ENCODE measurements around the gene NEK1. TPM values are rescaled to one million over a fixed set of nuclear protein-coding genes. Genes with fewer than 3 reads are reported as not detected.
"Not testable (repeated sequence)": the region's sequence is repeated elsewhere in the genome, so short reads cannot be mapped to it uniquely, and the experiment has no call there.

The NEK1 gene
- polyA plus RNA-seq, 1 donor: 26.2 TPM

GRCh38 chr4:169499907-169500306 lies 112.5 kb downstream of the NEK1 start:
- not testable (repeated sequence) for DNase-seq

DNA sequence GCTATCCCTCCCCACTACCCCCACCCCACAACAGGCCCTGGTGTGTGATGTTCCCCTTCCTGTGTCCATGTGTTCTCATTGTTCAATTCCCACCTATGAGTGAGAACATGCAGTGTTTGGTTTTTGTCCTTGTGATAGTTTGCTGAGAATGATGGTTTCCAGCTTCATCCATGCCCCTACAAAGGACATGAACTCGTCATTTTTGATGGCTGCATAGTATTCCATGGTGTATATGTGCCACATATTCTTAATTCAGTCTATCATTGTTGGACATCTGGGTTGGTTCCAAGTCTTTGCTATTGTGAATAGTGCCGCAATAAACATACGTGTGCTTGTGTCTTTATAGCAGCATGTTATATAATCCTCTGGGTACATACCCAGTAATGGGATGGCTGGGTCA lies 118.1 kb downstream of the NEK1 start:
- DNase-seq: not testable (repeated sequence)

GRCh38 chr4:169493164-169493524 lies 119.2 kb downstream of the NEK1 start:
- no peak for DNase-seq

- DNase-seq: no peak
Measured at GRCh38 chr4:169492436-169493163, 119.8 kb downstream of the NEK1 start.

GRCh38 chr4:169491211-169491610 lies 121.2 kb downstream of the NEK1 start:
- DNase-seq: no peak

DNA sequence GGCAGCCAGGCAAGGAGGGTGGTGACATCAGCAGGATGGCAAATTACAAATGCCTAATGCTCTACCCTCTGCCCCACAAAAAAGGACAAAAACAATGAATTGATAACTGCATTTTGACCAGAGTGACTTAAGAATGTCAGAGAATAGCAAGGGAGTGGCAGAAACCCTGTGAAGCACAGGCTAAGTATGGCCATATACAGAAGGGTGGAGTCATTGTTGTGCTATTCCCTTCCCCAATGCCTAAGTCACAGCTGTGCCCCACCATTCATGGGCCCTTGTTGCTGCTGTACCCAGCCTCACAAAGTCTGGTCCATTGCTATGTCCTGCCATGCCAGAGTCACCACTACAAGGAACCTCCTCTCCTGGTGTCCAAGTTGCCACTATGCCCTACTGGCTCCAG lies 123.1 kb downstream of the NEK1 start:
- DNase-seq: no peak

DNA sequence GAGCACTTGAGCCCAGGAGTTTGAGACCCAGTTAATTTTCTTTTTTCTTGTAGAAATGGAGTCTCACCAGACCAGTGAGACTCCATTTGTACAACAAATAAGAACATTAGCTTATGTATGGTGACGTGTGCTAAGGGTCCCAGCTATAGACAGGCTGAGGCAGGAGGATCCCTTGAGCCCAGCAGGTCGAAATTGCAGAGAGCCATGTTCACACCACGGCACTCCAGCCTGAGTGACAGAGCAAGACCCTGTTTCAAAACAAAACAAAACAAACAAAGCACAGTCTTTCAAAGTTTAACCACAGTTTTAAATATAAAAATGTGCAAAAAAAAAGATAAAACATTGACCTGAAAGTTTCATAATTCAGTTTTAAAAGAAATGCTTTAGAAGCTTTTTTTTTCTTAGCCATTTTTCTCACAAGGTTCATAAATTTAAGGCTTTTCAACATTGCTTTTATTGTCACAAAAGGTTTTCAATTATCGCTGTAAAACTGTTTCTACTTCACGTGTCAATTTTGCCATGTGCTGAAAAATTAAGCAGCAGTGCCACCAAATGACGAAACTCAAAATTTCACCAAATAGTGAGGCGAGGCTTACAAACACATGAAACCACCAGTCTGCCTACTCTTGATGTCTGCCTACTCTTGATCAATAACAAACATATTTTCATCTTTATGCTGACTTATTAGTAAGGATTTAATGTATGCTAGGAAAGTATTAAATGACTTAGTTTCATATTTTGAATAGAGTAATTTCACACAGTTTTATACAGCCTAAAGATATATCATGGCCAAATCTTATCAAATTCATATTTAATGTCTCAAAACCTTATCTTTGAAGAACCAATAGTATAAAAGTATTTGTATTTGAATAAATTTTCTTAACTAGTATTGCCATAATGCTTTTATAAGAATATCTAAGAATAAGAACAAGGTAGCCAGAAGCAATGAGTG lies 126.3 kb downstream of the NEK1 start:
- peak; percentile 69 for DNase-seq

DNA sequence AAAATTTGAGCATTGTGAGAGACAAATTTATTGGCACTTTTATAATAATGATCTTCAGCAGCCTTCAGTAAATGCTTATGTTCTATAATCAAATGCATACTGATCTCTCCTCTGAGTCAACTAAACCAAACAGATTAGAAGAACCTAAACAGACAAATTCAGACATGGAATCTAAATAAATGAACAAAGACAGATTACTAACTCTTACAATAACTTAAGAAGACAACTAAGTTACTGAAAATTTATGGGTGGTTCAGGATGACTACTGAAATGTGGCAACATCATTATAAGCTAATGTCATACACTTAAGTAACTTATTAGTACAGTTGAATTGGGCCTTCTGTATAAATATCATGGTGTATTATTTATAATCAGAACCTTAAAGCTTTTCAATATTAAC lies 127.3 kb downstream of the NEK1 start:
- DNase-seq: no peak

DNA sequence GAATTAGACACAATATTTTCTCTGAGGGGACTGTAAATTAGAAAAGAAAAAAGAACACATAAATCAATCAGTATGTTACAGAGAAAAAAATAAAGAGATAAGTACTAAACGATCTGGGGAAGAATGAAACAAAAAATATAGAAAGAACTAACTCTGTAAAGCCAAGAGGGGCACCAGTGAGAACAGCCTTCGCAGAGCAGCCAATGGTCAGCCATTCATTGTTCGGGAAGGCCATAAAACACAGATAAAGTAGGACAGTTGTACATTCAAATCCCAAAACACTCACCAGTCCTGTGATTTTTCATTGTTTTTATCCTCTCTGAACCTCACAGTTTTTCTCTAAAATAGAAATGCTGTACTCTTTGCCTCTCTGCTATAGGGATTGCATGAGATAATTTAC lies 127.9 kb downstream of the NEK1 start:
- peak; percentile 18 for DNase-seq

DNA sequence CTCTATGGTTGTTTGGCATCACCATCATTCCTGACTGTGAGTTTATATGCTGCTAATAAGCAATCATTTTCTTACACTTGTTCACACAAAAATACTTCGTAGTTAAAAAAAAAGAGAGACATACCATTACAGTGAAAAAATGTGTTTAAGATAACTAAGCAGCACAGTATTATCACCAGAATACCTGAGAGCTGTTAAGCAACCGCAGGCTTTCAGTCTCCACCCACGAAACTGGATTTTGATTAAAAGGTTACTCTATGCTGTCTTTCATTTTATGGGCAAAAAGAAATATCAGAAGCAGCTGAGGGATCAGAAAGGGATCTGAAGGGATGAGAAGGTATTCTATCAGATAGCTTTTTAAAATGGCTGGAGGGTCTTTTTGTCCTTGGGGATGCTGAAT lies 148.3 kb downstream of the NEK1 start:
- DNase-seq: no peak

DNA sequence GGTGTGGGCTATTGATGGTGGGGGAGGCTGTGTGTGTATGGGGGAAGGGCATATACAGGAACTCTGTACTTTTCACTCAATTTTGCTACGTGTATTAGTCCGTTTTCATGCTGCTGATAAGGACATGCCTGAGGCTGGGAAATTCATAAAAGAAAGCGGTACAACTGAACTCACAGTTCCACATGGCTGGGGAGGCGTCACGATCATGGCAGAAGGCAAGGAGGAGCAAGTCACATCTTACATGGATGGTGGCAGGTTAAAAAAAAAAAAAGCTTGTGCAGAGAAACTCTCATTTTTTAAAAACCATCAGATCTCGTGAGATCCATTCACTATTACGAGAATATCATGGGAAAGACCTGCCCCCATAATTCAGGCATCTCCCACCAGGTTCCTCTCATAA lies 152.3 kb downstream of the NEK1 start:
- no peak for DNase-seq

DNA sequence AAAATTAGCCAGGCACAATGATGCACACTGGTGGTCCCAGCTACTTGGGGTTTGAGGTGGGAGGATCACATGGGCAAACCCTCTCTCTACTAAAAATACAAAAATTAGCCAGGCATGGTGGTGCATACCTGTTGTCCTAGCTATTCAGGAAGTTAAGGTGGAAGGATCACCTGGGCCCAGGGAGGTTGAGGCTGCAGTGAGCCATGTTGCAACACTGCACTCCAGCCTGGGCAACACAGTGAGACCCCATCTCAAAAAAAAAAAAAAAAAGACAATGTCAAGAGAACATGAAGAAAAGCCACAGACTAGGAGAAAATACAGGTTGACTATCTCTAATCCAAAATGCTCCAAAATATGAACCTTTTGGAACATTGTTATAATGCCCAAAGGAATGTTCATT lies 153.8 kb downstream of the NEK1 start:
- no peak for DNase-seq

- not testable (repeated sequence) for DNase-seq
Measured at GRCh38 chr4:169452644-169453043, 159.7 kb downstream of the NEK1 start.

GRCh38 chr4:169448935-169449334 lies 163.4 kb downstream of the NEK1 start:
- not testable (repeated sequence) for DNase-seq

DNA sequence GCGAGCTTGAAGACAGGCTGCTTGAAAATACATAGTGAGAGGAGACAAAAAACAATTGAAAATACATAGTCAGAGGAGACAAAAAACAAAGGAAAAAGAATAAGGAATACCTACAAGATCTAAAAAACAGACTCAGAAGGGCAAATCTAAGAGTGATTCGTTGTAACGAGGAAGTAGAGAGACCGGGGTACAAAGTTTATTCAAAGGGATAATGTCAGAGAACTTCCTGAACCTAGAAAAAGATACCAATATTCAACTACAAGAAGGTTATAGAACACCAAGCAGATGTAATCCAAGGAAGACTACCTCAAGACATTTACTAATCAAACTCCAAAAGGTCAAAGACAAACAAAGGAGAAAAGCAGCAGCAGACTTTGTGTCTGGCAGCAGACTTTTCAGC lies 165.6 kb downstream of the NEK1 start:
- no peak for DNase-seq

- DNase-seq: no peak
Measured at GRCh38 chr4:169443748-169444147, 168.6 kb downstream of the NEK1 start.

DNA sequence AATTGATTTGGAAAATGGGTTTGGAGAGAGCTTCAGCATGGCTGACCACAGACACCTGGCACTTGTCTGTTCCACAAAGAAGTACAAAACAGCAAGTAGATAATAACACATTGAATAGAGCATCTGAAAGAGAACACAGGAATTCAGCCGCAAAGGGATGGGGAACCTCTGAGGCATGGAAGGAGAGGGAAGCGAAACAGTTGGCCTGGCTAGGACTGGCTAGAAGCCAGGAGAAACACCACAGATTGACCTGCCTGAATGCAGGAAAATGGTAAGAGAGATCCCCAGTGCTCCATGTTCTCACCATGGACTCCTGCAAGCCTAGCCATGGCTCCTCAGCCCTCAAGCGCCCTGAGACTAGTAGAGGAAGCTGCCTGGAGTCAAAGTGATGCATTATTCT lies 171.9 kb downstream of the NEK1 start:
- DNase-seq: no peak

DNA sequence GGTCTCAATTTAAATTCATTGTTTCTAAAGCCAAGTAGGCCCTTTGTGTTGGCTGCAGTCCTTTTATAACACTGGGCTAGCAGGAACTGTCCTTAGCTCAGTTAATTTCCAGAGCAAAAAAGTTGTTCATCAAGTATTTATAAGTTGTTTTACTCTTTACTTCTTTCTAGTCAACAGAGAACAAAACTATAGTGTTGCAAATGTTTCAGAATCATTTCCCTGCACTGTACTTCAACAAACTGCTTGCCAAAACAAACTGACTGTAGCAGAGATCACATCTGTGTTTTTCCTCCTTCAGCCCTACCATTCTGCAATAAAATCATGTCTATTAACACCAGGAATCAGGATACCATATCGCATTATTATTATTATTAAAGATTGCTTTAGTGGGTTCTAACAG lies 173.1 kb downstream of the NEK1 start:
- DNase-seq: no peak

DNA sequence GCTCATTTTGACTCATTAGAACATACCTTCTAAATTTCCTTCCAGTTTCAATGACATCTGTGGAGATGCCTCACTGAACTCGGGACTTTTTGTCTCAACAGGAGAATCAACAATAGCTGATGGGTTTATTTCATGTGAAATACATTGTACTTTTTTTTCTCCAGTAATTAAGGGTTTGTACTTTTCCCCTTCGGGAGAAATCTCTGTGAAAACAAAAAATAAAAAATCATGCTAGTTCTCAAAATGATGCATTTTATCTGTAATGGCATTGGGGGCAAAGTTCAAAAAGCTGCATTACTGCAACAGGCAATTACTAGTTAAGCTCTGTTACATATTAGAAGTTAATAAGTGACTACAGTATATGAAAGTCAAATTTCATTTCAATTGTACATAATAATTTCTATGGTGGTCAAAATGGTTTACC lies 174.3 kb downstream of the NEK1 start:
- no peak for DNase-seq

DNA sequence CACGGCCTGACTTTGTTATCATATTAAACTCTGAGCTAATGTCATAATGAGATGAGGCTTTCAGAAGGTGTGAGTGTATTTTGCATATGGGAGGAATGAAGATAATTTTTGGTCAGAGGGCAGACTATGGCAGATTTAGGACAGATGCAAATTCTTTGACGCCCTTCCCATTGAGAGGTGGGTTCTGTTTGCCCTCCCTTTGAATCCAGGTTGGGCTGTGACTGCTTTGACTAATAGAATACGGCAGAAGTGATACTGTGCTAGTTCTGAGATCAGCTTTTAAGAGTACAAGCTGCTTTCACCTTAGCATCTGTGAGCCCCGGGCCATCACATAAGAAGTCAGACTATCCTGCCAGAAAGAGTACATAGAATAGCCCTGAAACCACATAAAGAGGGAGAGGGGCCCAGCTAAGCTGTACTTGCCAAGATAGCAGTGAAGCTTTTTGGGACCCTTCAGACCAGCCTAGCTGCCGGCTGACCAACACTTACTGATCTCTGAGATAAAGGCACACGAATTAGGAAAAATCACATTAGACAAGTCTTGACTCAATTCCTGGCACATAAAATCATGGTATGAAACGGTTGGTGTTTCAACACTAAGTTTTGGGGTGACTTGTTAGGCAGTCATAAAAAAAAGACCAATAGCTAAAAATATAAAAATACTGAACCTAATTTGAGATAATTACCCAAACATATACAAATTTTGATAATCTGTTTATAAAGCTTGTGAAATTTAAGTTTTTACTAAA lies 174.9 kb downstream of the NEK1 start:
- DNase-seq: no peak

GRCh38 chr4:169436734-169437133 lies 175.6 kb downstream of the NEK1 start:
- no peak for DNase-seq

DNA sequence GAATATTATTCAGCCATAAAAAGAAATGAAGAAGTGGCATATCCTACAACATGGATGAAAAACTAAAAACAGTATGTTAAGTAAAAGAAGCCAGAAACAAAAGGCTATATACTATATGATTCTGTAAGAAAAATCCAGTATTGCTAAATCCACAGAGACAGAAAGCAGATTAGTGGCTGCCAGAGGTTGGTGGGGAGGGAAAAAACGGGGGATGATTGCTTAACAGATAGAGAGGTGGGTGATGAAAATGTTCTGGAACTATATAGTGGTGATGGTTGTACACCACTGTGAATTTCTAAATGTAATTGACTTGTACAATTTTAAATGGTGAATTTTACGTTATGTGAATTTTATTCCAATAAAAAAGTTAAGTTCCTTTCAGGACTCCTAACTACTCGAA lies 184.0 kb downstream of the NEK1 start:
- DNase-seq: no peak

- DNase-seq: not testable (repeated sequence)
Measured at GRCh38 chr4:169427727-169428126, 184.7 kb downstream of the NEK1 start.
